GM21447 (cell line): Measurements from ENCODE around the gene RIMBP2.
"Not testable (repeated sequence)": the region's sequence is repeated elsewhere in the genome, so short reads cannot be mapped to it uniquely, and the experiment has no call there.

Source experiments
- ATAC-seq: cut with Tn5 transposase; IDR thresholded peaks from one replicate; pipeline ENCODE4 v1.9.1; 2021; ENCODE audit not compliant: unreplicated experiment

RIMBP2 gene

GRCh38 chr12:130609966-130610365 is 106.1 kb downstream of the RIMBP2 start:
- no peak for ATAC-seq

GRCh38 chr12:130608831-130609230 is 107.3 kb downstream of the RIMBP2 start:
- no peak for ATAC-seq

- ATAC-seq: no peak
Observed at GRCh38 chr12:130608132-130608531, 108.0 kb downstream of the RIMBP2 start.

- no peak for ATAC-seq
Observed at GRCh38 chr12:130606231-130606630, 109.9 kb downstream of the RIMBP2 start.

- ATAC-seq: no peak
Observed at GRCh38 chr12:130603396-130603965, 112.6 kb downstream of the RIMBP2 start.

- ATAC-seq: no peak
Observed at GRCh38 chr12:130602251-130602650, 113.8 kb downstream of the RIMBP2 start.

- no peak for ATAC-seq
Observed at GRCh38 chr12:130601327-130601726, 114.8 kb downstream of the RIMBP2 start.

- ATAC-seq: no peak
Observed at GRCh38 chr12:130596241-130596640, 119.9 kb downstream of the RIMBP2 start.

- no peak for ATAC-seq
Observed at GRCh38 chr12:130595566-130595965, 120.5 kb downstream of the RIMBP2 start.

GRCh38 chr12:130593056-130593455 is 123.0 kb downstream of the RIMBP2 start:
- no peak for ATAC-seq

GRCh38 chr12:130592641-130593040 is 123.5 kb downstream of the RIMBP2 start:
- no peak for ATAC-seq

GRCh38 chr12:130591736-130592135 is 124.4 kb downstream of the RIMBP2 start:
- no peak for ATAC-seq

GRCh38 chr12:130590685-130591084 is 125.4 kb downstream of the RIMBP2 start:
- ATAC-seq: no peak

GRCh38 chr12:130589540-130590317 is 126.4 kb downstream of the RIMBP2 start:
- ATAC-seq: no peak

- no peak for ATAC-seq
Observed at GRCh38 chr12:130588696-130589539, 127.2 kb downstream of the RIMBP2 start.

GRCh38 chr12:130587966-130588365 is 128.1 kb downstream of the RIMBP2 start:
- ATAC-seq: no peak

- not testable (repeated sequence) for ATAC-seq
Observed at GRCh38 chr12:130584475-130584874, 131.6 kb downstream of the RIMBP2 start.

- ATAC-seq: no peak
Observed at GRCh38 chr12:130583800-130584199, 132.3 kb downstream of the RIMBP2 start.

GRCh38 chr12:130583317-130583716 is 132.8 kb downstream of the RIMBP2 start:
- no peak for ATAC-seq

- ATAC-seq: no peak
Observed at GRCh38 chr12:130582286-130582685, 133.8 kb downstream of the RIMBP2 start.

GRCh38 chr12:130581782-130582181 is 134.3 kb downstream of the RIMBP2 start:
- ATAC-seq: no peak

GRCh38 chr12:130579231-130579630 is 136.9 kb downstream of the RIMBP2 start:
- ATAC-seq: no peak
